ENCODE data around the gene CLBA1.
"Not testable (repeated sequence)": the region's sequence is repeated elsewhere in the genome, so short reads cannot be mapped to it uniquely, and the experiment has no call there.

Gene CLBA1

GRCh38 chr14:104948736-104949031 is 36.9 kb upstream of the CLBA1 start:
- no peak for DNase-seq

- not testable (repeated sequence) for DNase-seq
These were observed 36.1 kb upstream of the CLBA1 start for GRCh38 chr14:104949406-104949955.

GRCh38 chr14:104950021-104950420 is 35.6 kb upstream of the CLBA1 start:
- no peak for DNase-seq

GRCh38 chr14:104950701-104951100 is 34.9 kb upstream of the CLBA1 start:
- DNase-seq = not testable (repeated sequence)

GRCh38 chr14:104951863-104952657 is 33.5 kb upstream of the CLBA1 start:
- DNase-seq = not testable (repeated sequence)

- no peak for DNase-seq
These were observed 32.5 kb upstream of the CLBA1 start for GRCh38 chr14:104953097-104953496.

- no peak for DNase-seq
These were observed 31.5 kb upstream of the CLBA1 start for GRCh38 chr14:104953896-104954656.

- DNase-seq = no peak
These were observed 30.7 kb upstream of the CLBA1 start for GRCh38 chr14:104954746-104955395.

- DNase-seq = no peak
These were observed 30.2 kb upstream of the CLBA1 start for GRCh38 chr14:104955396-104955770.

GRCh38 chr14:104956290-104956890 is 29.2 kb upstream of the CLBA1 start:
- DNase-seq = no peak

GRCh38 chr14:104957146-104958113 is 28.2 kb upstream of the CLBA1 start:
- no peak for DNase-seq

GRCh38 chr14:104964546-104964945 is 21.0 kb upstream of the CLBA1 start:
- no peak for DNase-seq

GRCh38 chr14:104965561-104966231 is 19.9 kb upstream of the CLBA1 start:
- DNase-seq = no peak

- no peak for DNase-seq
These were observed 19.2 kb upstream of the CLBA1 start for GRCh38 chr14:104966261-104966865.

- no peak for DNase-seq
These were observed 18.6 kb upstream of the CLBA1 start for GRCh38 chr14:104966981-104967385.

GRCh38 chr14:104967386-104968152 is 18.0 kb upstream of the CLBA1 start:
- no peak for DNase-seq

- DNase-seq = no peak
These were observed 17.4 kb upstream of the CLBA1 start for GRCh38 chr14:104968153-104968527.

- DNase-seq = no peak
These were observed 16.8 kb upstream of the CLBA1 start for GRCh38 chr14:104968541-104969401.

- DNase-seq = no peak
These were observed 15.8 kb upstream of the CLBA1 start for GRCh38 chr14:104969741-104970230.

Data from stimulated activated CD4-positive, alpha-beta T cell treated with anti-CD3 and anti-CD28 coated beads, Interleukin-4, amount 100 ng/mL, for 24 hours (primary cell).